HG02642 (cell line): ENCODE measurements around the gene PAK1.
"Not testable (repeated sequence)": the region's sequence is repeated elsewhere in the genome, so short reads cannot be mapped to it uniquely, and the experiment has no call there.

Experiments
- ATAC-seq: cut with Tn5 transposase; IDR thresholded peaks from one replicate; pipeline ENCODE4 v1.9.1; 2021; ENCODE audit warnings: mild to moderate bottlenecking; ENCODE audit not compliant: unreplicated experiment, poor library complexity

Gene PAK1

DNA sequence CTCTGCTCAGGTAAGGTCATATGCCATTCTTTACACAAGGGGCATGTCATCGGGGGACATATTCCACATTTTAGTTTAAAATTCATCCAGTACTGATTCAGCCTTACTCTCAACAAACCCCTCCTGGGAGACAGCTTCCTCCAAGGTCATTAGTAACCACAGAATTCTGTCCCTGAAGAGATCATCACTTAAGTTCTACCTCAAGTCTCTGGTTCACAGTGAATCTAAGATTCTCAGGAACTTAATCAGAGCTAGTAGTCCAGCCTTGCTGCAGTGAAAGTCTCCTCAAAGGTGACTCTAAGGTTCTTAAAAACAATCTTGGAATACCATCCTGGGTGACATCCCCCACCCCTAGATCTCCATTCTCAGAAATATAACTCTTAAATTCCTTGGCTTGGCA is 153.5 kb downstream of the PAK1 start:
- no peak for ATAC-seq

DNA sequence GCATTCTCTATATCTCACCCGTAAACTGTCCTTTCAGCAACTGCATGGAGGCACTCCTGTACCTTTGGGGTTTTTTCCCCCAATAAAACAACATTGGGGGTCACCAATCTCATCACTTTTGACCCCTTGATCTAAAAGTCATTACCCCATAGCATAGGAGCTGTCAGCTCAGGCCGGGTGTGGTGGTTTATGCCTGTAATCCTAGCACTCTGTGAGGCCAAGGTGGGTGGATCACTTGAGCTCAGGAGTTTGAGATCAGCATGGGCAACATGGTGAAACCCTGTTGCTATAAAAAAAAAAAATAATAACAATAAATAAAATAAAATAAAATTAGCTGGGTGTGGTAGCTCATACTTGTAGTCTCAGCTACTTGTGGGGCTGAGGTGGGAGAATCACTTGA is 155.3 kb downstream of the PAK1 start:
- no peak for ATAC-seq

DNA sequence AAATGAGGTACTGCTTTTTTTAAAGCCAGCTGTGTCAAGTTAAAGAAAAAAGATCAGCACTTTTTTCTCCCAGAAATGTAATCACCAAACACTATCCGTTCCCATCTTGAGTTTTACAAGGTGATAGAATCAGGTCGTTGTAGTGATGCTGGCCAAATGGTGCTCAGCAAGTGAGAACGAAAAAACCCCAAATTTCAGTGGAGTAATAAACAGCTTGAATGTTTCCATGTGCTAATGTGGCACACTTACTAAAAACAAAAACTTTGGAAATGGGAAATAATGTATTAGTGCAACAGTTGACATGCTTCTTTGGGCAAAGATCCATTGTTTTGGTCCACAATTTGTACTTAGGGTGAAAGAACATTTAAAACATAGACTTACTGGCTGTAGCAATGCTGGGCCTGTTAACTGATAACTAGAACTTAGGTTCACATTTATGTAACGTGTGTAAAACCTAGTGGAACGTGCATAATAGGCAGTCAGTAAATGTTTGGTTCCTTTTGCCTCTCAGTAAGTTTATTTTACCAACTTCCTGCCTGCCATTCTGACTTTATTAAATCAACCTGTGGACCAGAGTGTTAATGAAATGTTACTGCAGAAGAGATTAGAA is 157.1 kb downstream of the PAK1 start:
- ATAC-seq = no peak

DNA sequence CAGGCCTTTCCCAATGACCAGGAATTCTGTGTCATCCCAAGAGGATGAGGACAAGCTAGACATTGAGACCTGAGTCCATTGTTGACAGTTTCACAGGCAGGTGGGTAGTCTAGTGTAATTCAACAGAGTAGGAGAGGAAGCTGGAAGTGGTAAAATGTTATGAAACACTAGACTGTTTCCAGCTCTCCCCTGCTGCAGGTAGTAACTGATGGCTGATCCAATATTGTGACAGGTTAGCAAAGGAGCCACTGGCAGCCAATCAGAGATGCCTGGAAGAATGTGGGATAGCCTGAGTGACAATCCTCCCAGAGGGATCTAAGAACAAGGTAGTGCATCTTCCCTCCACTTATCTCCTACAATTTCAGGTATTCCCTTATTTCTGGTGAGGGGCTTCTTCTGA is 161.8 kb downstream of the PAK1 start:
- no peak for ATAC-seq

DNA sequence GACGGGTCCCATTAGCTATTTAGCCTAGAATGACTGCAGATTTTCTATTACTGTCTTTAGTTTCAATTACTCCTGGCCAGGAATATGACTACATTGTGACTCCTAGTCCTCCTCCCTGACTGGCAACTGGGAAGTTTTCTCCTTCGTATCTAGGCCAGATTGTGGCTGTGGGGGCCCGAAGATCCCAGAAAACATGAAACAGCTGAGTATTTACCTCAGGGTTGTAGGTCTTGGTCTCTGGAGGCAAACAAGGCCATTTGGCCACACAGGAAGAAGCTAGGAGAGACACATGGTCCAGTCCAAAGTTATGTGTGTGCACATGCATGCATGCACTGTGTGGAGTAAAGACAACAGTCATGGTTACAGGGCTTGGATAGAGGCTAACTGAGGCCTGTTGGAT is 162.2 kb downstream of the PAK1 start:
- no peak for ATAC-seq

DNA sequence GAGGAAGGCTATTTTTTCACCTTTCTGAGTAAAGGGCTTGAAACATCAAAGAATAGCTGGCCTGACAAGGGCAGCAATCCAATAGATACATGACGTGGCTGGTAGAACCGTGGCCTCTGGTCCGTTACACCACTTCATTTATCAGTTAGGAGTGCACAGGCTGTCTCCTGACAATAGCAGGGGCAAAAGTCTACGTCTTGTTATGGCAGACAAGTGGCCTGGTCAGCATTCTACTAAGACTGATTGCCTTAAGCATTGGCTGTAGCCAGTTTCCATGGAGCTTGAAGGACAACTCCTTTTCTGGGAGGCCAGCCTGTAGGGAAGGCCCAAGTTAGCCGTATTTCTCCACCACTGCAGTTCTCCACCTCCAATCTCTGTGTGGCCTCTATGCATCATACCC is 163.2 kb downstream of the PAK1 start:
- no peak for ATAC-seq

DNA sequence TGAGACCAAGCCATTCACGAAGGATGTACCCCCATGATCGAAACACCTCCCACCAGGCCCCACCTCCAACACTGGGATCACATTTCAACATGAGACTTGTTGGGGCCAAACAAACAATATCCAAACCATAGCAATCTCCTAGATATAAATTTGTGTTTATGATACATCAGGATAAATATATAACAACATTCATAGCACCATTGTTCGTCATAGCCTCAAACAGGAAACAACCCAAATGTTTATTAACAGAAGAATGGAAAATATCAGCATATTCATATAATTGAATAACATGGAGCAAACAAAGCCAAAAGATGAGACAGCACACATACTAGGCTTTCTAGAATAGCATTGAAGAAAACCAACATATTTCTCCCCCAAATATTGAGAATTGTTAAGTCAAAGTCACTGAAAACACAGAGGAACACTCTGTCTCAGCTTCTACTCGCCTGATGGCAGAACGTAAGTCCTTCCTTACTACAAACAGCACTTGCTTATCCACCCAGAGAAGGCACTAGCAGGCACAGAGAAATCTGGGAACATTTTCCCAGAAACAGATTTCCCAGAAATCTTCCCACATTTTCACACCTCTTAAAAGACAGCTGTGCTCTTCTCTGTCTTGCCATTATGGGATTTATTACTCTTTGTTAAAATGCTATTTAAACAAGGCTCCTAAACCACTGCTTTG is 164.4 kb downstream of the PAK1 start:
- ATAC-seq = no peak

DNA sequence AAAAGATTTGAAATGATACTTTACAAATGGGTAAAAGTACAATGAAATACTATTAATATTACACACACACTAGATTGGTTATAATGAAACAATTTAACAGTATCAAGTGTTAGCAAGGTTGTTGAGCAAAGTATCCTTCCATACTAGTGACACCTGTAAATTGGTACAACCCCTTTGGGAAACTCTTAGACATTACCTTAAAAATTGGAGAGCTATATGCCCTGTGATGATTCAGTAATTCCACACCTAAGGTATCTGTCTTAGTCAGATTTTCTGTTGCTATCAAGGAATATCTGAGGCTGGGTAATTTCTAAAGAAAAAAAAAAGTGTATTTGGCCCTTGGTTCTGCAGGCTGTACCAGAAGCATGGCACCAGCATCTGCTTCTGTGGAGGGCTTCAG is 165.1 kb downstream of the PAK1 start:
- ATAC-seq = no peak

DNA sequence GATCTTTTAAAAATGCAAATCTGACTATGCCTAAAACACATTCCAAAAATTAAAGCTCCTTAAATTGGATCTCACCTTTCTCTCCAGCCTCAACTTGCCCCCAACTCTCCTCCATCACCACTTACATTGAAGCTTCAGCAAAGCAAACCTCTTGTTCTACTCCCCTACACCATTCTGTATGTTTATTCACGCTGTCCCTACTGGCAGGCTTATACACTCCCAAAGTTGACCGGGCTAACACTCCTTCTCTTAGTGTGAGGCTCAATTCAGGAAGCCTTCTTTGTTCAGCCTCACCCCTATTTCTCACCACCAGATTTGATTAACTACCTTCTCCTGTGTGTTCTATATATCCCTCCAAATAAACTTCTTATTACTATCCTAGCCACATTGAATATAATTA is 170.6 kb downstream of the PAK1 start:
- no peak for ATAC-seq

DNA sequence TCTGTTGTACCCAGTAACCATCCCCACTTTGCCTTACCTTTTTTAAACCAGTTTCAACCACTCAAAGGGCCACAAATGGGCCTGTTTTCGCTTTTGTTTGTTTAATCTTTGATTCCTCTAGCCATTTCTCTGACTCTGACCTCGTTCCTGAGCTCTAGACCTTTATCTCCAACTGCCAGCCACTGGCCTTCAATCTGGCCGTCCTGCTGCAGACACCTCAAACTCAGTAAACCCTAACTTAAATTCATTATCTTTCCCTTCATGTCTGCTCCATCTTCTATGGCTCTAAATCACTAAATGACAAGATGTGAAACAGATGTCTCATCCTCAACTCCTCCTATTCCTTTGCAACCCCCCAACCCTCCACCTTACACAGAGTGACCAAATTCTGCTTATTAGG is 171.1 kb downstream of the PAK1 start:
- ATAC-seq = no peak

DNA sequence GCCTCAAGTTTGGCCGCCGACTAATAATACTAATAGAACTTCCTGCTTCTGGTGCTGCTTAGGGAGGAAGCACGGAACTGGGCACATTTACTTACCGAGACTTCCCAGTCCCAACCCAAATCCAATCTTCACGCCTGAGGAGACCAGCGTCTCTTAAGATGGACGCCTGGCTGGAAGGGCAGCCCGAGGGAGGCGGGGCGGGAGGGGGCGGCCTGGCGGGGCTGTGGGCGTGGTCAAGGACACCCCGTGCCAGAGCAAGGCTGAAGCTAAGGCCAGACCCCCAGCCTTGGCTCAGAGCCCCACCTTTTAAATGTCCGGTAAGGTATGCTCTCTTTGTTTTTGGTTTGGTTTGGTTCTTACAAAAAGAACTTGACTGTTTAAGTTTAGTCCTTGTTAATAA is 172.4 kb downstream of the PAK1 start, which contains the start of gene GDPD4:
GDPD4 (minus strand) TSS at position 177 of the 400 bp plus-strand sequence. CDS start 16,549 bp downstream, outside the sequence.
- no peak for ATAC-seq

DNA sequence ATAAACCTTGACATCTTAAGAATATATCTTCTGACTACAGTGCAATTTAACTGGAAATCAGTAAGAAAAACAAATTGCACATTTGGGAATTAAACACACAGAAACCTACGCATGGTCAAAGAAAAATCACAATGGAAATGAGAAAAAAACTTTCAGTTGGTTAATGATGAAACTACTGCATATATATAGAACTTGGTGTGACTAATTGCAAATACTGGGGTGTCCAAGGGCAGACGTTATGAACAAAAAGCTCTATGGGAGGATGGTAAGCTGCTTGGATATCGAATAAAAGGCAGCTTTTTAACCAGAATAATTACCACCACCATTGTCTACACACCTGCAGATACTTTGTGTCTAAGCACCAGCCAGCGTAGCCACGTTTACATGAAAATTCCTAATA is 173.2 kb downstream of the PAK1 start:
- ATAC-seq = no peak

DNA sequence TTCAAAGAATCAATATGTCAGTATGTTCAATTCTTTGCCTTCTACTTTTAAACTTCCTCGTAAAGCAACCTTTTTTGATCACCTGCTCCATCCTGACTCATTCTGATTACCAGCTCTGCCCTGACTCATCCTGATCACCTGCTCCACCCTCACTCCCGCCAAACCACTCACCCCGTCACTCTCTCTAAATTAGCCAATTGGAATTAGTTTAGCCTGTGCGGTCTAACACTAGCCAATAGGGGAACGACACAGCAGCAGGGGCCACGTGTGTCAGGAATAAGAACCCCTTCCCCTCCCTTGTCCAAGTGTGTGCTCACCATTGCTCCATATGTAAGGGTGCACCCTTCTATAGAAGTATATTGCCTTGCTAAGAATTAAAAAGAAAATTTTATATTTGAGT is 173.9 kb downstream of the PAK1 start:
- ATAC-seq = not testable (repeated sequence)

DNA sequence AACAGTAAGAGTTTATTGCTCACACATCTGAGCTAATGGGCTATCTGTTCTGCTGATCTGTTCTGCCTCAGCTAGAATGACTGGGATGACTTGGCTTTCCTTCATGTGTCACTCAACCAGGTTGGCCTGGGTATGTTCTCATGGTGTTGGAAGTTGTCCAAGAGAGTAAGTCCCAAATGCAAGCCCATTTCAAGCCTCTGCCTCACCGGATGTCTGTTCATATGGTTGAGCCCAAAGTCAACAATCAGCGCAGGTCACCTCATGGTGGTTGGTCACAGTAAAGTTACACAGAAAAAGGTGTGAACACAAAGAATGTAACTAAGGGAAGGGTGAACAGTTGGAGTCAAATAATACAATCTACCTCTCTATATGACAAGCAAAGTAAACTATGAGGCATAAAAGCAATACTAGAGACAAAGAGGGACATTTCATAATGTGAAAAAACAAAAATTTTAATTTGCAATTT is 174.3 kb downstream of the PAK1 start:
- no peak for ATAC-seq

DNA sequence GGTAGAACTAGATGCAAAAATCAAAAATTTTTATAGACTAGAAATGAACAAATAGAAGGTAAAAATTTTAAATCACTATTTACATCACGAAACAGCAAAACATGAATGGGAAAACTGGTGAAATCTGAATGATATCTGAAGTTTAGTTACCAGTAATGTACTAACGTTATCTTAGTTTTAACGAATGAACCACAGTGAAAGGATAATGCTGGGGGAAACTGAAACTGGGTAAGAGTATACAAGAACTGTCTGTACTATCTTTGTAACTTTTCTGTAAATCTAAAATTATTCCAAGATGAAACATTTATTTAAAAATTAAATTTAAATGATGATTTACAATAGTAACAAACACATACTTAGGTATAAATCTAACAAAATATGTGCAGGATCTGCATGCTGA is 179.9 kb downstream of the PAK1 start:
- ATAC-seq = no peak

DNA sequence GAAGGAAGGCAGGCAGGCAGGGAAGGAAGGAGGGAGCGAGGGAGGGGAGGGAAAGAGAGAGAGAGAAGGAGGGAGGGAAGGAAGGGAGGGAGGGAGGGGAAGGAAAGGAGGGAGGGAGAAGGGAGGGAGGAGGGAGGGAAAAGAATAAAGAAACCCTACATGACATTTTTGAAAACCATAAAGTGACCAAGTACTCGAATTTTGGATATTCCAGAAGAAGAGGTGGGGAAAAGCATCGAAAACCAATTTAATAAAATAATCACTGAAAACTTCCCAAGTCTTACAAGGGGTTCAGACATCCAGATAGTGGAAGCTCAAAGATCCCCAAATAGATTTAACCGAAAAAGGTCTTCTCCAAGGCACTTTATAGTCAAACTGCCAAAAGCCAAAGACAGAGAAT is 184.2 kb downstream of the PAK1 start:
- ATAC-seq = no peak

DNA sequence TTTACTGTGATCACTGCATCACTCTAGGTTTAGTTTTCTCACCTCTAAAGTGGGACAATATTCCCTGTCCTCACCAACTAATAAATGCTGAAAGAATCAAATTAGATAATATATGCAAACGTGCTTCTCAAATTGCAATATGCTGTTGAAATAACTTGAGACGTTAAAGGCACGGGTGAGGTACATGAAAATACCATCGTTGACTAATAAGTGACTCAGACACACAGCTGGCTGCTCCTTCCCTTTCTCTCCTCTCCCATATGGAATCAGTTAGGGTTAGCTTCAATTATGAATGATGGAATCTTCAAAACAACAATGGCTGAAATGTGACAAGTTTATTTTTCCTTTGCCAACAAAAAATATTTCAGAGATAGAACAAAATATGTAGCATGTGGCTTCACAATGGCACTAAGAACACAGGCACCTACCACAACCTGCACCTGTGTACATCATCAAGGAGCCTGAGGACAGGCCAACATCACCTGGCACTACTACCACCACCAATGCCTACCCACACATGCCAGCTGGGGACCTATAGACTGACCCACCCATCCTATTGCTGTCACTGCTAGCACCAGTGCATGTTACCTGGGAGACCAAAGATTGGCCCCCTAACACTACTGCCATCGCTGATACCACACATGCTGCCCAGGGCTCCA is 186.2 kb downstream of the PAK1 start:
- ATAC-seq = no peak

DNA sequence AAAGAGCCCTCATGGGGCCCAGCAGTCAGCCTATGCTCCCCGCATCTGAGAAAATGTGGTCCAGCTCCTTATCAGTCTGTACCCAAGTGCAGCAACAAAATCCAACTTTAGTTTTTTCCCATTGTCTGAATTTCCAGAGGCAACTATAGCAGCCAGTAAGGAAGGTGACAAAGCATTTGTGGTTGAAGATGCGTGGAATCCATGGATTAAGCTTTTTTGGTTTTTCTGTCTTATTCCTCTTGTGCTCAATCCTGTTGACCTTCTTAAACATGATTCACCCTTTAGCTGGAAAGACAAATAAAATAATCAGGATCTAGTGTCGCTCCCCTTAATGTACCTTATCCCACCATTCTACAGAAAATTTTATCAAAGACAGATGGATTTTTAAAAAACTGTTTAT is 186.8 kb downstream of the PAK1 start:
- ATAC-seq = no peak

DNA sequence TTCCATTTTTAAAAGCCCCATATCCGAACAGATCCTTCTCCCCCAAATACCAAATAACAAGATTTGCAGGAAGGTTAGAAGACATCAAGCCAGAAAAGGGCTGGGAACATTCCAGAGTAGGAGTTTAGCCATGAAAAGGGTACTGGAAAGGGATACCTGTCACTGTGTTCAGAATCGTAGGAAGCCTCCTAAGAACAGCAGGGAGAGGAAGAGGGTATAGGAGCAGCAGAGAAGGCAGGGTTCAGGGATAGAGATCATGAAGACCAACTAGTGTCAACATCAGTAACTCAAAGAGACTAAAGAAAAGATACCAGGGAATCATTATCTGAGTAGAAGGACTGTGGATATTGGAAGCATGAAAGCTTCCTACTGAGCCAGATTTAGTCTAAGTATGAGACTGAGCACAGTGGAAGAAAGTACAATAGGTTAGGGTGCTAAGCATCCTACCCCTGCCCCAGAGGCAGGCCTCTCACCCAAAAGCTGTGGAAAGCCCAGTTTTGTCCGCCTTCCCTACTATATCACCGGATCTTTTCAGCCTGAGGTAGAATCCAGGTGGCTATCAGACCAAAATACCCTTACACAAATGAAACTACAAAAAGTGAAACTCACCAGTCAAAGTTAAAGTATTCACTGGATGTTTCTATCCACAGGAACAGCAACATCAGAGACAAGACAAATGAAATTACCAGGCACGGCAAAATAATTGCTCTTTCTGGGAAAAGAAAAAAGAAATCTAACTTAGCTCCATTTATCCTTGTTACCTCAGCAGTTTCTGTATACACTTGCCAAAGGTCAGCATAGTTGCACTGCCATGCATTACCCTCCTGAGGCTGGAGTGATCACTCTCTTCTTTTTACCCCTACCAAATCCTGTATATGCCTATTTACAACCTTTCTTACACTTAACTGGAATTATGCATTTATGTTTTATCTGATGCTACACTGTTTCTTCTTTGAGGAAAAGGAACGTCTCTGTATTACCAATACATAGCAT is 189.1 kb downstream of the PAK1 start:
- no peak for ATAC-seq

DNA sequence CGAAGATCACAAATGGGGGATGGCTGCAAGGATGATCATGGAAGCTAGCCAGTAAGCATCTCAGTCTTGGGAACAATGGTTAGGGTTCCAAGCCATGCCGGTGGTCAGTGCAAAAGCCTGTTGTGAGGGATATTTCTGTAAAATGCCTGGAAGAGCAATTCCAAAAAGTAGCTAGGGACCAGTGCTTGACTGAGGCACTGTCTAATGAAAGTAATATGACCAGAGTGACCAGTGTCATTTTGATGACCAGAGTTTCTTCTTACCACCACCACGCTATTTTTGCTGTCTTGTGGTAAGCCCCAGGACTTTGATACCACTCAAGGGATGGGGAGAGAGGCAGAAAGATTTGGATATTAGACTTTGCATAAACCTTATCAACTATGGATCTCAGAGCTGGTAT is 190.8 kb downstream of the PAK1 start:
- no peak for ATAC-seq
